B cell (primary cell): Measurements from ENCODE around the gene PRDX2.

ENCODE experiments used
- EZH2 ChIP-seq: IDR thresholded peaks from 2 replicates; pipeline ENCODE4 v1.6.1; 2012; ENCODE audit warnings: borderline replicate concordance, low read depth, mild to moderate bottlenecking, moderate library complexity, low read length; ENCODE audit not compliant: insufficient read depth, poor library complexity, severe bottlenecking
- TF ChIP-seq, protein P1 (sequence below): fragments of 200-600 bp; IDR thresholded peaks from one replicate; pipeline ENCODE4 v1.8.0; 2022; ENCODE audit warnings: antibody characterized with exemption, mild to moderate bottlenecking

DNA sequence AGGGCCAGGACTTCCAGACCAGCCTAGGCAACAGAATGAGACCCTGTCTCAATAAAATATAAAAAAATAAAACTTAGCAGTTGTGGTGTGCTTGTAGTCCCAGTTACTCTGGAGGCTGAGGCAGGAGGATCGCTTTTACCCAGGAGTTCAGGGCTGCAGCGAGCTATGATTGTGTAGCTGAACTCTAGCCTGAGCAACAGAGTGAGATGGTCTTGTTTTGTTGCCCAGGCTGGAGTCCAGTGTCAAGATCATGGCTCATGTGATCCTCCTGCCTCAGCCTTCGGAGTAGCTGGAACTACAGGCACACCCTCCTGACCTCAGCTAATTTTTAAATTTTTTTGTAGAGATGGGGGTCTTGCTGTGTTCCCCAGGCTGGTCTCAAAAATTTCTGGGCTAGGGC is 14.6 kb downstream of the PRDX2 start:
- TF ChIP-seq, protein P1, sequence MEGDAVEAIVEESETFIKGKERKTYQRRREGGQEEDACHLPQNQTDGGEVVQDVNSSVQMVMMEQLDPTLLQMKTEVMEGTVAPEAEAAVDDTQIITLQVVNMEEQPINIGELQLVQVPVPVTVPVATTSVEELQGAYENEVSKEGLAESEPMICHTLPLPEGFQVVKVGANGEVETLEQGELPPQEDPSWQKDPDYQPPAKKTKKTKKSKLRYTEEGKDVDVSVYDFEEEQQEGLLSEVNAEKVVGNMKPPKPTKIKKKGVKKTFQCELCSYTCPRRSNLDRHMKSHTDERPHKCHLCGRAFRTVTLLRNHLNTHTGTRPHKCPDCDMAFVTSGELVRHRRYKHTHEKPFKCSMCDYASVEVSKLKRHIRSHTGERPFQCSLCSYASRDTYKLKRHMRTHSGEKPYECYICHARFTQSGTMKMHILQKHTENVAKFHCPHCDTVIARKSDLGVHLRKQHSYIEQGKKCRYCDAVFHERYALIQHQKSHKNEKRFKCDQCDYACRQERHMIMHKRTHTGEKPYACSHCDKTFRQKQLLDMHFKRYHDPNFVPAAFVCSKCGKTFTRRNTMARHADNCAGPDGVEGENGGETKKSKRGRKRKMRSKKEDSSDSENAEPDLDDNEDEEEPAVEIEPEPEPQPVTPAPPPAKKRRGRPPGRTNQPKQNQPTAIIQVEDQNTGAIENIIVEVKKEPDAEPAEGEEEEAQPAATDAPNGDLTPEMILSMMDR = no peak
- TF ChIP-seq EZH2 = no peak
